Upper lobe of right lung (tissue), 1 donor: ENCODE results near the gene PKD1L1. TPM values are rescaled to one million over a fixed set of nuclear protein-coding genes. Genes with fewer than 3 reads are reported as not detected.
A peak's percentile ranks its signal among the peaks of the same experiment; 100 is the strongest.

Source experiments
- ATAC-seq: fragments of 200-7000 bp; cut with Tn5 transposase; one replicate; pipeline ENCODE4 v1.9.1; 2020; ENCODE audit warnings: mild to moderate bottlenecking, moderate library complexity
- DNase-seq: peaks from one replicate; pipeline ENCODE4 v3.0.0-alpha.2; 2020
- H3K27ac ChIP-seq: fragments of 200-600 bp; one replicate; pipeline ENCODE4 v1.8.0; 2022
- H3K27me3 ChIP-seq: fragments of 200-600 bp; one replicate; pipeline ENCODE4 v1.8.0; 2022; ENCODE audit warnings: mild to moderate bottlenecking
- H3K36me3 ChIP-seq: fragments of 200-600 bp; one replicate; pipeline ENCODE4 v1.8.0; 2022
- H3K4me1 ChIP-seq: fragments of 200-600 bp; one replicate; pipeline ENCODE4 v1.8.0; 2022
- H3K4me3 ChIP-seq: fragments of 200-600 bp; one replicate; pipeline ENCODE4 v1.8.0; 2022; ENCODE audit warnings: mild to moderate bottlenecking
- H3K9me3 ChIP-seq: fragments of 200-600 bp; one replicate; pipeline ENCODE4 v1.8.0; 2022
- CTCF ChIP-seq: fragments of 200-600 bp; IDR thresholded peaks from one replicate; pipeline ENCODE4 v1.8.0; 2022; ENCODE audit warnings: antibody characterized with exemption
- intact Hi-C: fragments of 100-400 bp; cut with DNase I; formaldehyde crosslinking; loops from one replicate; pipeline ENCODE4 v1.11.0; 2022
- total RNA-seq: library from RNA; stranded (reverse); fragmentation: NEBNext Ultra II Directional; extraction: Animal tissue kit (Norgen Biotek cat#: 25700); gene quantifications from one replicate; pipeline ENCODE4 v1.2.1, GENCODE V29; 2021
- donor health status: DM: no; HTN: yes; CAD: no; lungs with severe emphysema.

PKD1L1 gene
- total RNA-seq, 1 donor from 2014 or later = 1.0 TPM

GRCh38 chr7:47839381-47839780 lies 108.9 kb downstream of the PKD1L1 start:
- ATAC-seq (peak; percentile 26), DNase-seq (no peak)
- Histone ChIP-seq H3K4me3 (no peak overlapping the region), H3K27me3 (no peaks in the 10 kb centered on the region), H3K9me3 (no peaks in the 10 kb centered on the region), H3K36me3 (no peaks in the 10 kb centered on the region), H3K4me1 (no peaks in the 10 kb centered on the region), H3K27ac (no peak overlapping the region)
- TF ChIP-seq CTCF = no peak
- intact Hi-C loops = no loop called here

- no peaks in the 10 kb centered on the region for H3K27me3 ChIP-seq
- no peak for TF ChIP-seq CTCF
- H3K27ac ChIP-seq = no peak overlapping the region
- ATAC-seq (no peak), DNase-seq (no peak)
- H3K9me3 ChIP-seq = no peaks in the 10 kb centered on the region
- no peaks in the 10 kb centered on the region for H3K4me1 ChIP-seq
- no peaks in the 10 kb centered on the region for H3K36me3 ChIP-seq
- H3K4me3 ChIP-seq = no peak overlapping the region
- intact Hi-C loops = no loop called here
These were observed 110.4 kb downstream of the PKD1L1 start for GRCh38 chr7:47837826-47838225.

- Histone ChIP-seq H3K36me3 (no peaks in the 10 kb centered on the region), H3K4me3 (no peak overlapping the region), H3K9me3 (no peaks in the 10 kb centered on the region), H3K27ac (no peak overlapping the region), H3K27me3 (no peaks in the 10 kb centered on the region), H3K4me1 (no peaks in the 10 kb centered on the region)
- intact Hi-C loops = no loop called here
- no peak for ATAC-seq
- TF ChIP-seq CTCF = no peak
- no peak for DNase-seq
These were observed 111.6 kb downstream of the PKD1L1 start for GRCh38 chr7:47836503-47837202.

- no peak overlapping the region for H3K4me3 ChIP-seq
- no peak overlapping the region for H3K27ac ChIP-seq
- intact Hi-C loops = no loop called here
- DNase-seq (no peak), ATAC-seq (no peak)
- no peaks in the 10 kb centered on the region for H3K36me3 ChIP-seq
- no peak for TF ChIP-seq CTCF
- H3K27me3 ChIP-seq = no peaks in the 10 kb centered on the region
- H3K9me3 ChIP-seq = no peaks in the 10 kb centered on the region
- no peaks in the 10 kb centered on the region for H3K4me1 ChIP-seq
These were observed 112.2 kb downstream of the PKD1L1 start for GRCh38 chr7:47836080-47836479.

- no peaks in the 10 kb centered on the region for H3K36me3 ChIP-seq
- intact Hi-C loops = no loop called here
- H3K4me1 ChIP-seq = no peaks in the 10 kb centered on the region
- no peak overlapping the region for H3K27ac ChIP-seq
- no peaks in the 10 kb centered on the region for H3K27me3 ChIP-seq
- H3K9me3 ChIP-seq = no peaks in the 10 kb centered on the region
- ATAC-seq (no peak), DNase-seq (no peak)
- no peak overlapping the region for H3K4me3 ChIP-seq
- TF ChIP-seq CTCF = no peak
These were observed 115.1 kb downstream of the PKD1L1 start for GRCh38 chr7:47833211-47833610.
